ENCODE results near the gene KDM2B. TPM values are rescaled to one million over a fixed set of nuclear protein-coding genes. Genes with fewer than 3 reads are reported as not detected.

The KDM2B gene
- total RNA-seq, 1 experiment from 2014 or later = 45.1 TPM

DNA sequence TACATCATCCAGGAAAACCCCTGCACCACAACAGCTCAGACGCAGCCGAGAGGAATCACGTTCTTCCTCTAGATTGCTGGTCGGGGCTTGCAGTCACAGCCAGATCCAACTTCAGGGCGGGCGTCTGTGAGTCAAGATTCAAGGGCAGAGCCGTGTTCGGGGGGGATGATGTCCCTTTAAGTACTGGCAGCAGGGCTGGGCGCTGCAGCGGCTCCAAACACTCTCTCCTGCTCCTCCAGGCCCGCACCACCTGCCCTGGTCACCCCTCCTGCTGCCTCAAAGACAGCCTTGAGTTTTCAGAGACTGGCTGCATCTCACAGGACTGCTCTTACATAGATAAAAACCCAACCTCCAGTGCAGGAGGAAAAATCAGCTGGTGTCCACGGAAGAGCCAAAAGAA, 68.3 kb downstream of the KDM2B start:
- ChIA-PET CTCF (no interaction called here), POLR2A (ENCODE audit: unreplicated experiment) (interaction anchor here (0.7 kb wide), 1 partner anchor 842 kb away, joined by 6 read pairs; no protein-coding TSS in a partner anchor)
- TF ChIP-seq, protein P1, sequence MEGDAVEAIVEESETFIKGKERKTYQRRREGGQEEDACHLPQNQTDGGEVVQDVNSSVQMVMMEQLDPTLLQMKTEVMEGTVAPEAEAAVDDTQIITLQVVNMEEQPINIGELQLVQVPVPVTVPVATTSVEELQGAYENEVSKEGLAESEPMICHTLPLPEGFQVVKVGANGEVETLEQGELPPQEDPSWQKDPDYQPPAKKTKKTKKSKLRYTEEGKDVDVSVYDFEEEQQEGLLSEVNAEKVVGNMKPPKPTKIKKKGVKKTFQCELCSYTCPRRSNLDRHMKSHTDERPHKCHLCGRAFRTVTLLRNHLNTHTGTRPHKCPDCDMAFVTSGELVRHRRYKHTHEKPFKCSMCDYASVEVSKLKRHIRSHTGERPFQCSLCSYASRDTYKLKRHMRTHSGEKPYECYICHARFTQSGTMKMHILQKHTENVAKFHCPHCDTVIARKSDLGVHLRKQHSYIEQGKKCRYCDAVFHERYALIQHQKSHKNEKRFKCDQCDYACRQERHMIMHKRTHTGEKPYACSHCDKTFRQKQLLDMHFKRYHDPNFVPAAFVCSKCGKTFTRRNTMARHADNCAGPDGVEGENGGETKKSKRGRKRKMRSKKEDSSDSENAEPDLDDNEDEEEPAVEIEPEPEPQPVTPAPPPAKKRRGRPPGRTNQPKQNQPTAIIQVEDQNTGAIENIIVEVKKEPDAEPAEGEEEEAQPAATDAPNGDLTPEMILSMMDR (conservative IDR thresholded peaks at IDR 0.05) = no peak
- TF ChIP-seq EZH2 (IDR thresholded peaks at IDR 0.05; ENCODE audit: low read depth) = no peak
- no peaks in the 10 kb centered on the region for H3K36me3 ChIP-seq (ENCODE audit: low read depth)
- no peak for DNase-seq
- H3K4me1 ChIP-seq (replicated peaks; ENCODE audit: insufficient read depth) = no peaks in the 10 kb centered on the region
- intact Hi-C loops (cut with micrococcal nuclease; ENCODE audit: unreplicated experiment) = no loop called here
- H3K9me2 ChIP-seq (ENCODE audit: insufficient read depth) = no peaks in the 10 kb centered on the region
- H3K27ac ChIP-seq = no peak overlapping the region
- no peak overlapping the region for H3K4me2 ChIP-seq
- H3F3A ChIP-seq (ENCODE audit: insufficient read depth, low read depth) = peaks cover 6% of the 10 kb centered on the region; the same call in 1 of the 2 replicates
- H4K20me1 ChIP-seq (ENCODE audit: insufficient read depth) = no peaks in the 10 kb centered on the region
- H2AFZ ChIP-seq = no peak overlapping the region
- H3K4me3 ChIP-seq = no peak overlapping the region
- no peaks in the 10 kb centered on the region for H3K79me2 ChIP-seq (ENCODE audit: low read depth)
- BruUV-seq (replicated peaks) = no TSS peak
- H3K9me3 ChIP-seq (ENCODE audit: insufficient read depth, low read depth) = no peaks in the 10 kb centered on the region
- no peaks in the 10 kb centered on the region for H3K27me3 ChIP-seq (ENCODE audit: insufficient read depth, low read depth)

DNA sequence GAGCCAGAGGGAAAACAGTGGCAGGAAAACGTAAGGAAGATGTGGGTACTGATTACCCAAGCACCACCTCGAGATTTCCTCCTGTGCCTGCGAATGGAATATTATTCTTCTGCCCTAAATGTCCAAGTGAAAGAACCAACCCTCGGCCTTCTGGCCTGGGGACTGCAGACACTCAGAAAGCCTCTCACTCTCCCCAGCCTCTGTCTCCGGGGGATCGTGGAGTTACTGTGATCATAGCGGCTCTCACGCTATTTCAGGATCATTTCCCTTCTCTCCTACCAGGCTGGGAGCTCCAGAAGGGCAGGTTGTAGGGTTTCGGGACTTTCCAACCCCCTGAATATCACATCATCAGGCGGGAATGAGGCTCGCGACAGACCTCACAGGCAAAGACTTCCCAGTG, 68.9 kb downstream of the KDM2B start:
- no peaks in the 10 kb centered on the region for H3K79me2 ChIP-seq (ENCODE audit: low read depth)
- no peaks in the 10 kb centered on the region for H3K4me1 ChIP-seq (replicated peaks; ENCODE audit: insufficient read depth)
- TF ChIP-seq, protein P1 (conservative IDR thresholded peaks at IDR 0.05) = no peak
- peaks cover 6% of the 10 kb centered on the region; the same call in 1 of the 2 replicates for H3F3A ChIP-seq (ENCODE audit: insufficient read depth, low read depth)
- BruUV-seq (replicated peaks) = no TSS peak
- no peak overlapping the region for H3K4me3 ChIP-seq
- H3K9me2 ChIP-seq (ENCODE audit: insufficient read depth) = no peaks in the 10 kb centered on the region
- POLR2A ChIA-PET (ENCODE audit: unreplicated experiment) = no interaction called here
- DNase-seq = no peak
- no peaks in the 10 kb centered on the region for H3K27me3 ChIP-seq (ENCODE audit: insufficient read depth, low read depth)
- no peak overlapping the region for H3K4me2 ChIP-seq
- H3K36me3 ChIP-seq (ENCODE audit: low read depth) = no peaks in the 10 kb centered on the region
- no peak overlapping the region for H3K27ac ChIP-seq
- H3K9me3 ChIP-seq (ENCODE audit: insufficient read depth, low read depth) = no peaks in the 10 kb centered on the region
- H4K20me1 ChIP-seq (ENCODE audit: insufficient read depth) = no peaks in the 10 kb centered on the region
- intact Hi-C loops (cut with micrococcal nuclease; ENCODE audit: unreplicated experiment) = no loop called here
- no peak overlapping the region for H2AFZ ChIP-seq
- CTCF ChIA-PET = no interaction called here

DNA sequence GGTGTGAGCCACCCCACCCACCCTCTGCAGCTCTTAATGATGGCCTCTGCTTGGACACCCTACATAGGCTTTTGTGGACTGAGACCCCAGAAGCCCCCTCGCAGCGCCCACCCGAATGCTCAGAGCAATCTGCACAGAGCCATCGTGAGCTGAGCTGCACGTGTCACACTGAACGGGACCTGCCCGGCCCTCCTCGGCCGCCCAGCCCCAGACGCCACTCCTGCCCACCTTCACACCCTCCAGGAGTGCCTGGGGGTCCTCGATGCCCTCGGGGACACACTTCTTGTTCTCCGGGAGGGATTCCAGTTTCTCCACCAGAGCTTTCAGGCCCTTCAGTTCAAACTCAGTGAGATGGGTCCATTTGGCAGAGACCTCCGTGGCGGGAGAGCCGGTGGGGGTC, 71.5 kb downstream of the KDM2B start:
- ChIA-PET POLR2A (ENCODE audit: unreplicated experiment) (no interaction called here), CTCF (no interaction called here)
- H3K79me2 ChIP-seq (ENCODE audit: low read depth) = no peaks in the 10 kb centered on the region
- no peaks in the 10 kb centered on the region for H3K27me3 ChIP-seq (ENCODE audit: insufficient read depth, low read depth)
- H3K4me2 ChIP-seq = no peak overlapping the region
- no peak for DNase-seq
- no peaks in the 10 kb centered on the region for H3K9me2 ChIP-seq (ENCODE audit: insufficient read depth)
- H3F3A ChIP-seq (ENCODE audit: insufficient read depth, low read depth) = peaks cover 5% of the 10 kb centered on the region; the same call in 1 of the 2 replicates
- H3K27ac ChIP-seq = no peak overlapping the region
- TF ChIP-seq, protein P1 (conservative IDR thresholded peaks at IDR 0.05) = no peak
- no peak for TF ChIP-seq EZH2 (IDR thresholded peaks at IDR 0.05; ENCODE audit: low read depth)
- no peak overlapping the region for H2AFZ ChIP-seq
- H3K4me1 ChIP-seq (replicated peaks; ENCODE audit: insufficient read depth) = no peaks in the 10 kb centered on the region
- intact Hi-C loops (cut with micrococcal nuclease; ENCODE audit: unreplicated experiment) = no loop called here
- no TSS peak for BruUV-seq (replicated peaks)
- H3K36me3 ChIP-seq (ENCODE audit: low read depth) = no peaks in the 10 kb centered on the region
- no peaks in the 10 kb centered on the region for H3K9me3 ChIP-seq (ENCODE audit: insufficient read depth, low read depth)
- no peaks in the 10 kb centered on the region for H4K20me1 ChIP-seq (ENCODE audit: insufficient read depth)
- H3K4me3 ChIP-seq = no peak overlapping the region
